Right lobe of liver (tissue), 4 donors: ENCODE data around the gene RAB11FIP4.

Experiments used
- CTCF ChIP-seq, 4 donors: fragments of 200-600 bp in 3 of 4; fragments of 450-650 bp in 1 of 4; IDR thresholded peaks; one replicate each; pipeline versions ENCODE4 v1.5.1 to v1.8.0; 2016 to 2022; ENCODE audit warnings: antibody characterized with exemption in 4 of 4, mild to moderate bottlenecking in 2 of 4
- POLR2A ChIP-seq: fragments of 450-650 bp; IDR thresholded peaks from one replicate; pipeline ENCODE4 v1.6.1; 2017; ENCODE audit warnings: antibody characterized with exemption, mild to moderate bottlenecking
- donor health status: DM: no; HTN: no; CAD: no.
- donor health status: DM: no; HTN: no; CAD: no.
- donor health status: DM: no; HTN: yes; CAD: no.

- TF ChIP-seq CTCF (IDR thresholded peaks at IDR 0.05), result no peak
- TF ChIP-seq POLR2A, result no peak
These were observed 98.0 kb downstream of the RAB11FIP4 start for GRCh38 chr17:31489295-31490018.
